Ammon's horn (tissue), 1 donor: Measurements from ENCODE around the gene ST3GAL4.
"Not testable (repeated sequence)": the region's sequence is repeated elsewhere in the genome, so short reads cannot be mapped to it uniquely, and the experiment has no call there.

ENCODE experiments used
- DNase-seq: peaks from one replicate; pipeline ENCODE4 v3.0.0-alpha.2; 2016; ENCODE audit warnings: low spot score

Gene ST3GAL4

GRCh38 chr11:126355324-126355925 lies at the start of gene ST3GAL4:
TSS of gene ST3GAL4 (plus strand) at chr11:126355686. CDS start at chr11:126406156, 50,470 bp downstream.
- DNase-seq, result peak; percentile 81

GRCh38 chr11:126305699-126306098 lies 49.8 kb upstream of the ST3GAL4 start:
- DNase-seq, result no peak

- peak; percentile 53 for DNase-seq
Measured at GRCh38 chr11:126307706-126308105, 47.8 kb upstream of the ST3GAL4 start.

- DNase-seq, result peak; percentile 77
Measured at GRCh38 chr11:126308271-126308671, 47.2 kb upstream of the ST3GAL4 start.

- not testable (repeated sequence) for DNase-seq
Measured at GRCh38 chr11:126308771-126309170, 46.7 kb upstream of the ST3GAL4 start.

GRCh38 chr11:126310200-126310991 lies 45.1 kb upstream of the ST3GAL4 start:
- DNase-seq, result peak; percentile 91

GRCh38 chr11:126310992-126311310 lies 44.5 kb upstream of the ST3GAL4 start:
- no peak for DNase-seq

- DNase-seq, result no peak
Measured at GRCh38 chr11:126311401-126312291, 43.8 kb upstream of the ST3GAL4 start.

GRCh38 chr11:126312961-126313360 lies 42.5 kb upstream of the ST3GAL4 start:
- no peak for DNase-seq

- no peak for DNase-seq
Measured at GRCh38 chr11:126313826-126314225, 41.7 kb upstream of the ST3GAL4 start.

- DNase-seq, result no peak
Measured at GRCh38 chr11:126317432-126317755, 38.1 kb upstream of the ST3GAL4 start.

- peak; percentile 69 for DNase-seq
Measured at GRCh38 chr11:126317756-126318573, 37.5 kb upstream of the ST3GAL4 start.

- DNase-seq, result peak; percentile 79
Measured at GRCh38 chr11:126318574-126319373, 36.7 kb upstream of the ST3GAL4 start.

- DNase-seq, result no peak
Measured at GRCh38 chr11:126319374-126319740, 36.1 kb upstream of the ST3GAL4 start.

GRCh38 chr11:126322996-126323395 lies 32.5 kb upstream of the ST3GAL4 start:
- DNase-seq, result no peak

GRCh38 chr11:126327281-126328000 lies 28.0 kb upstream of the ST3GAL4 start:
- no peak for DNase-seq

- DNase-seq, result no peak
Measured at GRCh38 chr11:126328001-126328390, 27.5 kb upstream of the ST3GAL4 start.

GRCh38 chr11:126328444-126328843 lies 27.0 kb upstream of the ST3GAL4 start:
- DNase-seq, result no peak

- DNase-seq, result no peak
Measured at GRCh38 chr11:126328938-126329643, 26.4 kb upstream of the ST3GAL4 start.
